T-helper 22 cell (primary cell): ENCODE measurements around the gene ZNF775.

Source experiments
- DNase-seq: peaks from one replicate; pipeline ENCODE4 v3.0.0-alpha.2; 2020; ENCODE audit warnings: low read depth

ZNF775 gene

DNA sequence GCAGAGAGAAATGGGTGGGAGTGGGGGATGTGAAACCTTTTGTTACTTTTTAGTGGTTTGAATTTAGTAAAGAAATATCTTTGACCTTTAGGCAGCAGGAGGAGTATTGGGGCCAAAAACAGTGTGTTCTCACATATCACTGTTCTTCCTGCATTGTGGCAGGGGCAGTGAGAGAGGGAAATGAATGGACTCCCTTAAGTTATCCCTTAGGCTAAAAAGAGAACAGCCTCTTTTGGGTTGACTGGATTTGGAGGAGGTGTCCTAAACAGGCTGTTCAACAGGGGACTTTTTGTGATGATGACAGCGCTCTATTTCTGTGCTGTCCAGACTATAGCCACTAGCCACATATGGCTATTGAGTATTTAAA lies 22.3 kb downstream of the ZNF775 start:
- DNase-seq, result no peak

DNA sequence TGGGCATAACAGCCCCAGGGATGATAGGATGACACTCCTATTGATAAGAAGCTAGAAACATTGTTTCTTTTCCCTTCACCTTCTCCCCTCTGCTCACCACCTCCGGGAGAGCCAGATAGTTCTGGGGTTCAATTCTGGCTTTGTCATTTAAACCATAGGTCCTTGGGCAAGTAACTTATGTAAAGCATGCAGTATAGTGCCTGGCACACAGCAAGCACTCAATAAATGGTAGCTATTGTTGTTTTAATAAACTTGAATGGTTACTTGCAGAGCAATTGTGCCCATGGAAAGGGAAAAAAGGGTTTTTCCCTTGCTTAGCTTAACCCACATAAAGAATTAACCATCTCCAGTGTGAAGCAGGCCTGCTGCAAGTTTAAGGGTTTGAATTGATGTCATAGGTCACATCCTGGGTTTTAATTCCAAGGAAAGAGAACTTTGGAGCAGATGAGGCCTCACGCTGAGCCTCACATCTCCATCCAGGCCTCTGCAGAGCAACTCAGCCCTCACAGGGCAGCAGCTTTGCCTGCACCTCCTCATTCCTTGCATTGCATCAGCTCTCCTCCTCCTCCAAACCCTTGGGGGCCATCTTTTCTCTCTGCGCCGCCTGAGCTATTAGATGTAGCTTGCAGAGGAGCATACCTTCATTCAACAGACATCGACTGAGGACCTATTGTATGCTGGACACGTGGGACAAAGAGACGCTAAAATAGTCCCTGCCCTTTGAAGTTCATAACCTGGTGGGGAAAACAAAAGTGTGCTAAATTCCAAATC lies 22.9 kb downstream of the ZNF775 start:
- no peak for DNase-seq

DNA sequence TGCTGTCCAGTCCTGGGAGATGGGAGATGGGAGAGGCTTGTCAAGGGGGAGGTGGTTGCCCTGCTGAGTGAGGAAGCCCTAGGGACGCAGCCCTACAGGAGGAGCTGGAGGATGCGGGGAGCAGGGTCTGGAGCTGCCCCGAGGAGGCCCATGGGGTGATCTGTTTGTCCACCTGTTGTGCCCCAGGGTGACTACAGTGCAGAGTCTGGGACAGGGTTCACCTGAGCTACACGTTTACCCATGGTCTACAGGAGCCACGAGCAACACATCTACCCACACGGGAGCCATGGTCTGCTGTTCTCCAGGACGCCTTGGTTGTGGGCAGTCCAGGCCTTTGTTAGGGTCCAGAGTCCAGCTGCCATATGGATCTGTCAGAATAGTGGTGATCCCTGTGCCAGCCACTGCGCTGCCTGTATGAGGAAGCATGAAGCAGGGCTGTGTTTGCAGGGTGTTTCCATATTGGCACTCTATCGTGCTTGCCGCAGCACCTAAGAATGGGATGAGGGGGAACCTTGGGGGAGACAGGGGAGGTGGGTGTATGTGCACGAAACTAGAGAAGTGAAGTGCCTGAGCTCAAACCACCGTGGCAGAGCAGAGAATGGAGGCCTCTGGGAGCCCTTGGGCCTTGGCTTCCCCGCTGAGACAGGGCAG lies 23.7 kb downstream of the ZNF775 start:
- DNase-seq, result no peak

DNA sequence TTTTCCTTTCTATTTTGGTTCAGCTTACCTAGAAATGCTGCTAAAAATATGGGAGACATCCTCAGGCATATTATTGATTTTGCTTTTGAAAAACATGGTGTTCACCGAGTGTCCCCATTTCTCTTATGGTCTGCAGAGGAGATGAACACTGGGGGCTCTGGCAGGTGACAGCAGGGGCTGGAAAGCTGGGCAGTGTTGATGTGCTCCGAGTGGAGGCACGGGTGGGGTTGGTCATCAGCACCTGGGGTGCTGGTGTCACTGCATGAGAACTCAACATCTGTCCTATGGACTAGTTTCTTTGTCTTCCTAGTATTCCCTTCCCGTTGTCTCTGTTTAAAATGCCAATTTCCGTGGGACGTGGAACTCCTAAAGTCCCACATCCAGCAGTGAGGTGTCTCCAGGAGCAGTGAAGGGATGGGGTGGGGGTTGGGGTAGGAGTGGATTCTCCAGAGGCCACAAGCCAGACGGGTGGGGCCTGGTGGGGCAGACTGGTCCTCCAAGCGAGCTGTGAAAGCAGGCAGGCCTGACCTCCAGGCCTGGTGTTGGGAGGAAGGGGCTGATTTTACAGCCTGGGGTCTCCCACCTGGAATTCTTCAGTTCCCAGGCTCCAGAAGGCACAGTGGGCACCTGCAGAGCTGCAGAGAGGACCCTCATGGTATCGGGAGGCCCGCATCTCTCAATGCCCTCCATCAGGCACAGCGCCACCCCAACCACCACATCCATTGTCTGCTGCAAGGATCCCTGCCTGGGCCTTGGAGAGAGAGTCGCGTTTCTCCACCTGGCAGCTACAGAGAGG lies 24.4 kb downstream of the ZNF775 start:
- no peak for DNase-seq

DNA sequence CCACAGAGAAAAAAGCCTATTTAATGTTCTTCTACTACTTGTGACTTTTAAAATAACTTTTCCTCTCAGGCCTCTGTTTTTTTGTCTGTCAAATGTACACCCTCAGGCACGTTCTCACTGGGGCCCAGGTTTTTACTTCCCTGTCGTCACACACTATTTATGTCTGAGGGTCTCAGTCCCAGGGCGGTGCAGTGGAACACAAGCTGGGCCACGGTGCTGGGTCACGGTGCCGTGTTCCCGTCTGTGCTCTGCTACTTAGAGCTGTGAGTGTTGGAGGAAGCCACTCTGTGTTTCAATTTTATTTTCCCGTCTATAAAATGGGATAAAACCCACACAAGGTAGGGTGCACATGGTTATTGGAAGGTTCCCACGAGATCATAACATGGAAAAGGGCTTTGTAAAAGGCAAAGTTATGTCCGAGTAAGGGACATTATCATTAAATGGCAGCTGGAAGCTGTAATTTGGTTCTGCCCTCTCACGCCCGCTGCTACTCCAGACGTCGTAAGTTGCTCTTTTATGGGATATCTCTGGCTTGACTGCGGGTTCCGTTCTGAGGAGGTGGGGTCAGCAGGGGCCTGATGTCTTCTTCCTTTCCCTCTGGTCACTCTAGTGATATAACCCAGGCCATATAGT lies 25.2 kb downstream of the ZNF775 start:
- no peak for DNase-seq

DNA sequence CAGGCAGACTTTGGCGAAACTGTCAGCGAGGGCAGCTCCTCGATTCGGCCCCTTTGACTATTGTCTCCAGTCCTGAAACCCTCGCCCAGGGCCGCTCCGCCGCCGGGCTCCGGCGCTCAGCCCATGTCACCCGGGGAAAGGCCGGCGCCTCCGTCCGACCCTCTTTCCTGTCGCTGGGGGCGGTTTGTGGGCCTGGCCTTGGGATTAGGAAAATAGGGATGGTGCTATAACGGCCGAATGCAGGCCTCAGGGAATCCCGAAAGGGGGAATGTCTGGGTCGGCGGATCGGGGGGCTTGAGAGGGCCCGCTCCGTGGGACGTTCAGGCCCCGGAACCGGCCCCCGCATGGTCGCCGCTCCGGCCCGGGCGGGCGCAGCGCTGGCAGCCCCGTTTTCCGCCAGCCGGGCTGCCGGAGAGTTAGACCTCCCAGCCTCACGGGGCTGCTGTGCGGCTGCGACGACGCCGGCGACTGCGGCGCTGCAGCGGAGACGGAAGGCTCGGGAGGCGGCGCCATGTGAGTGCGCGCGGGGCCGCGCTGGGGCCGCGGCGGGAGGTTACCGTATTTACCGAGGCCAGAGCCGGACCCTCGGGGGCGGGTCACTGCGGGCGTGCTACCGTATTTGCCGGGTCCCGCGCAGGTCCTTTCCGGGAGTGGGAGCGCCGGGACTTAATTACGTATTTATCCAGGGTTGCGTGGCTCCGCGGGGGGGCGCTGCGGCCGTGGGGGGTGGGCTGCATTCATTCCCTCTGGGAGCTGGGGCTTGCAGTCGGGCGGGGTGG lies 25.9 kb downstream of the ZNF775 start:
- DNase-seq, result peak; percentile 64

DNA sequence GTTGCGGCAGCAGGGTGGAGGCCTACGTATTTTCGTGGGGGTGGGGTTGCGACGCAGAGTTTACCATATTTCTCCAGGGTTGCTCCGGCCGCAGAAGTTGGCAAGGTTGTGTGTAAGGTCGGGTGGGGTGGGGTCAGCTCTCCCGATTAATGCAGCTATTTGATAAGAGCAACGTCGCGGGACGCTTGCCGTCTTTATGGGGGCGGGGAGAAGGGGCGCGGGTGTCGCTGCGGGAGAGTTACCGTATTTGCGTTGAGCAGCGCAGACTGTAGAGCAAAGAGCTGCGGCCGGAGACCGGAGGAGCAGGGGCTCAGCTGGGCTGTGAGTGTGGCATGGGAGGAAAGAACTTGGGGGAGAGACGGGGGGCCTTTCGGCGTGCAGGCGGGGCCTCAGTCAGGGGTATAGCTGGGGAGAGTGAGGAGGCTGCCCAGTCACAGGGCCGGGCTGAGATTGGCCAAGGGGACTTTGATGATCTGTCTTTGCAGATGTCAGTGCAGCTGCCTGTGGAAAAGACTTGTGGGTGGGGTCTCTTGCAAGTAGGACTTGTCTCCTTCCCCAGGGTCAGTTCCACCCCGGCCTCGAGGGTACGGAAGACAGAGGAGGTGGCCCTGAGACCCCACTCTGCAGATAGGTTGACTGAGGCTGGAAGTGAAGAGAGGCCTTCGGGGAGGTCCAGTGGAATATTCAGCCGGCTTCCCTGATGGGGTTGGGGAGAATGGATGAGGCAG lies 26.6 kb downstream of the ZNF775 start:
- no peak for DNase-seq

DNA sequence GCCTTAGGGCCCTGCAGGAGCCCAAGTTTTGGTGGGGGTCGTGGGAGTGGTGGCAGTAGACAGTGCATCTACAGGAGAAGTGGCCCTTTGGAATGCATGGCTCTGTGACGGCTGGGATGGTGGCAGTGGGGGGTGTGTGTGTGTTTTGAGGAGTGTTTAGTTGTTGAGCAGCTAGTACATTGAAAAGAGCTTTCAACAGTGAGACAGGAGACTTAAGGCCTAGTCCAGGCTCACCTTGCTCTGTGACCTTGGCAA lies 27.1 kb downstream of the ZNF775 start:
- no peak for DNase-seq

DNA sequence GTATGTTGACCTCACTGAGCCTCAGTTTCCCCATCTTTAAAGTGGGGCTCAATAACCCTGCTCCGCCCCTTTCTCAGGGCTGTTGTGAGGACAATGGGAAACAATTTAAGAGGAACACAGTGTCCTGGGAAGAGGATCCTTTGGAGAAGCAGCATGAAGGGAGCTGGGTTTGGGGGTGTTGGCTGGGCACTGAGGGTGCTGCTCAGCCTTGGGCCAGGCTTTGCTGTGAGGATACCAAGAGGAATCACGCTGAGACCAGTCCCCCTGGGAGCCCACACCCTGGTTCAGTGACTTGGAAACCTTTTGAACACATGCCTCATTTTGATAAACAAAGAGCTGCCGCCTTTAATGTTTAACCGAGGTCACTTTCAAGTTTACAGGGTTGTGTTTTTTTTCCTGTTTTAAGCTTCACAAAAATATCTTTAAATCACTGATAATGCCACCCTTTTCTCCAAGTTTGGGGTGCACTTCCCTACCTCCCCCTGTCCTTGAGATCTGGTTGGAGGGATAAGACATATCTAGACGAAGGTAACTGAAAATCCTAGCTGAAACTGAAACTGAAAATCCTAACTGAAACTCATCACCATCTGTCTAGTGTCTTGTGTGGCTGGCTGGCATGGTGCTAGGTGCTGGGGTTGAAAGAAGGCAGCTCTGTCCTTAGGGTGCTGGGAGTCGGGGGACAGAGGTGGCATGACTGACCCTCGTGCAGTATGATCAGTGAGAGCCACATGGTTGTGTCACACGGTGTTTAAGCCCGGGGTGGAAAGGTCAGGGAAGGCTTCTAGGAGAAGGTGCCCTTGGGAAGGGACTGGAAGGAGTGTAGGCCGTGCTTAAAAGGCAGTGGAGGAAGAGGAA lies 27.7 kb downstream of the ZNF775 start:
- no peak for DNase-seq

DNA sequence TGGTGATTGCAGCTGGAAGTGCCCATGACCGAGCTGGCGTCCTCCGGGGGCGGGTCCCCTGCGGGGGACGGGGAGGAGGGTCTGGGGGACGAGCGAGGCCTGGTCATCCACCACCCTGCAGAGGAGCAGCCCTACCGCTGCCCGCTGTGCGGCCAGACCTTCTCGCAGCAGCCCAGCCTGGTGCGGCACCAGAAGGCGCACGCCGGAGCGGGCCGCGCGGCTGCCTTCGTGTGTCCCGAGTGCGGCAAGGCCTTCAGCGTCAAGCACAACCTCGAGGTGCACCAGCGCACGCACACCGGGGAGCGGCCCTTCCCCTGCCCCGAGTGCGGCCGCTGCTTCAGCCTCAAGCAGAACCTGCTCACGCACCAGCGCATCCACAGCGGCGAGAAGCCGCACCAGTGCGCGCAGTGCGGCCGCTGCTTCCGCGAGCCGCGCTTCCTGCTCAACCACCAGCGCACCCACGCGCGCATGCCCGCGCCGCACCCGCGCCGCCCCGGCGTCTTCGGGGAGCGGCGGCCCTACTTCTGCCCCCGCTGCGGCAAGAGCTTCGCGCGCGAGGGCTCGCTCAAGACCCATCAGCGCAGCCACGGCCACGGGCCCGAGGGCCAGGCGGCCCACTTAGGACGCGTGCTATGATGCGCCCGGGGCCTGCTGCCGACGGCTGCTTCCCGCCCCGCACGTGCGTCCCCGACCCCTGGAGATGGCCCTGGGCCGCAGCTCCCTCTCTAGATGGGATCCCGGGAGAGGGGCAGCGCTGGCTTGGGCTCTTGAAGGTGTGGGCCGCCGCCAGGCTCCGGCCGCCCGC lies 28.7 kb downstream of the ZNF775 start:
- no peak for DNase-seq

DNA sequence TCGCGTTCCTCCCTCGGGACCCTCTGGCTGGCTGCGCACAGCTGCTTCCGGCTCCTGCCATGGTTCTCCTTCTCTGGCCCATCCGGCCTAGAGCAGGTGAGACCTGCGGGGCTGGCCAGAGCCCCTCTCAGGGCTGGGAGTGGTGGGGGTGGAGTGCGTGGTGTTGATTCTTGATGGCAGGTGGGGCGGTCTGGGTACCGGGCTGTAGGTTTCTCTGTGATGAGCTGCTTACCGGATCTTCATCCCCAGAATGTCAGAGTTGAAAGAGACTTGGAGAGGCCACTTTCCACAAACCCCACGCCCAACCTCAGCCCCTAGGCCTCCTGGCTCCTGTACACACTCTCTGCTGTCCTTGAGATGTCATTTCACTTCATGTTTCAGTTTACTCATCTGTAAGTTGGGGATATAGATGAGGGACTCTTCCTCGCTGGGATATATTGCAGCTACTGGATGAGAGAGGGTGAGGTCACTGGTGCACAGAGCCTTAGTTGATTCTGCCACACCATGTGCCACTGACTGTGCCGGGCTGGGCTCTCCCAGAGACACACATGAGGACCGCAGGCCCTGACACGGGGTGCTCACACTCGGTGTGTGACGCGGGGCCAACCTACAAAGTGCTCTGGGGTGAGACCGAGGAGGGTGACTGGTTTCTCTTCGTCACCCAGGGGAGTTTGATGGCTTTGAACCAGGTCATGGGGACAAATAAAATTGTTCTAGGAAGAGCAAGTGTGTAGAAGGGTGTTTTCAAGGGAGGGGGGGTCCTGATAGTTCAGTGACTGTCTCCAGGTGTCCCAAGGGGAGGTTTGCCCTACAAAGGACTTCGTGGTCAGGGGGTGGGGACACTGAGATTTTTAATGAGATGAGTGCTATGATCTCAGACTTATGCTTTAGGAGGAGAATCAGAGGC lies 29.5 kb downstream of the ZNF775 start:
- no peak for DNase-seq

DNA sequence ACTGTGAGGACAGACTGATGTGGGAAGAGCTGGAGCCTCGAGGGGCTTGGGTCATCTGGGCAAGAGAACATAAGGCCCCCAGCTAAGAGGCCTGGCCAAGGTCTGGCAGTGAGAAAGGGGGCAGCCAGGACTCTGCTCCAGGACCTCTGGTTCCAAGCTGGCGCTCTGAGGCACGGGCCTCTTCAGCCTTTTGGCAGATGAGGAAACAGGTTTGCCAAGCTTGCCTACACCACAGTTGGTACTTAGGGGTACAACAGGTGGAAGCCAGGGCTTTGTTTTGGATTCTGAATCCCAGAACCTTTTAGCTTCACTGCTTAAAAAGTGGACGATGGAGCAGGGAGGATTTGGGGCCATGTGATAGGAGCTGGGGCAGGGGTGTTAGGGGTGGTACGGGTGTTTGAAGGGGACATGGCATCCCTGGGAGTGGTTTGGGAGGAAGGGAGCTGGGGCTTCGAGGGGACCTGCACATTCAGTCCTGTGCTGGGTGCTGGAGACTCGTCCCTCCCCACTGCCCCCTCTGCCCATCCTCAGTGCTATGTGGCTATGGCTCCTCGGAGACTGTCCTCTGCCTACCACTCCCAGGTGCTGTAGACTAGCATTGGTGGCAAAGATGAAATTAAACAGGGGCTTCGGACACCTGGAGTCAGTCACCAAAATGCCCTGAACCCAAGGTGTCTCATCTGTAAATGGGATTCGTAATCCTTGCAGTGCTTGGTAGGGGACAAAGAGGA lies 30.3 kb downstream of the ZNF775 start:
- no peak for DNase-seq

DNA sequence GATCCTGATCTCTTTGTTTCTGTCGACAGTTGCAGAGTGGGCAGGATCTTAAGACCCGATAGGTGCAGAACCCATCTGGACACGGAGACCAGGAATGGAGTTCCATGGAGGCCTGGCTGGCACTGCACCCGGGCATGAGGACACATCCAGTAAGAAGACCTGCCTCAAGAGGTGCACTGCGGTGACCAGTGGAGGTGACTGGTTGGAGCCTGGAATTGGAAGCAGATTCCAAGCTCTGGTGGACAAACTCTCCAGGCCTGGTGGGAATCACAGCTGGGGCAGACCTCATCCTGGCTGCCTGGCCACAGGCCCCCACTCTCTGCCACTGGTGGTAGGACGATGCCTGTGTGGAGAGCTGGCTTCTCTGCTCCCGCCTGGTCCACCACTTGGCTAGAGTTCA lies 31.0 kb downstream of the ZNF775 start:
- no peak for DNase-seq

DNA sequence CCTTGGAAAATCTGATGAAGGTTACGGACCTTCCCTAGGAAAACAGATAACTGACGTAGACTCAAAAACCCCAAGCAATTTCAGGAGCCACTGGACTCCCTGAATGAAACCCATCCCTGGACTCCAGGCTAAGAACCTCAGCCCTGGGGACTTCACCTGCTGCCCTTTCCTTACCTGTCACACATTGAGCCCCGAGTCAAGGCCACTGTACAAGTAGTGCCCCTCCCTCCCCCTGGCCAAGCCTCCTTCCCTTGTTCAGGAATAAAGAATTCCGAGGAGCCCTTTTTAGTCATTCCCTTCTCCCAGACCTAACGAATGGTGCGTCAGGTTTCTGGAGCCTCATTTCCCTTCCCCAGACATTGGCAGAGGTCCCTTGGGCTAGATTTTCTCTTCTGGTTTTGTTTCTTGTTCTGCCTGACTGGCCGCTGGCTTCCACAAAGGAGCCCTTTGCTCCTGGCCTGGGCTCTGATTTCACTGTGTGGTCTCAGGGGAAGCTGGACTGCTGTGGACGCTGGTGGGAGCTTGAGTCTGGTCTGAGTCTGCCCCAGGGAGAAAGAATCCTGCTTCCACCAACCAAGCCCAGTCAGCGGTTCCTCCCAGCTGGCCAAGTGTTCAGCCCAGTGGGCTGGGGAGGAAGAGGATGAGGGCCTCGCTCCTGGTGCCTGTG lies 31.7 kb downstream of the ZNF775 start:
- DNase-seq, result no peak

DNA sequence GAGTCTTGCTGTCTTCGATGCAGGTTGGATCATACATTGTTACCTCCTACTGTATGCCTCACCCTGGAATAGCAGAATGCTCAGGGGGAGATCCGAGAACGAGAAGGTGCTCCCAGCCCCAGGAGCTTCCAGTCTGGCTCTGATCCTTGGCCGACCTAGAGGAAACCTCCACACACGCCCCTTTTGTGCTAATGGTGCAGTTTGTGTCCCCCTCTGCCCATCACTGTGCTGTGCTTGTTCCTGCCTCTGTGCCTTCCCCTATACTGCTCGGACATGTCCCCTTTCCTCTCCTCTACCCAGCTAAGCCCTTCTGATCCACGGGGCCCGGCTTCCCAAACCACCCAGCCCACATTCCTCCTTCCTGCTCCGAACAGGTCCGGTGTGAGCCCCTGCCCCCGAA lies 32.5 kb downstream of the ZNF775 start:
- DNase-seq, result no peak

DNA sequence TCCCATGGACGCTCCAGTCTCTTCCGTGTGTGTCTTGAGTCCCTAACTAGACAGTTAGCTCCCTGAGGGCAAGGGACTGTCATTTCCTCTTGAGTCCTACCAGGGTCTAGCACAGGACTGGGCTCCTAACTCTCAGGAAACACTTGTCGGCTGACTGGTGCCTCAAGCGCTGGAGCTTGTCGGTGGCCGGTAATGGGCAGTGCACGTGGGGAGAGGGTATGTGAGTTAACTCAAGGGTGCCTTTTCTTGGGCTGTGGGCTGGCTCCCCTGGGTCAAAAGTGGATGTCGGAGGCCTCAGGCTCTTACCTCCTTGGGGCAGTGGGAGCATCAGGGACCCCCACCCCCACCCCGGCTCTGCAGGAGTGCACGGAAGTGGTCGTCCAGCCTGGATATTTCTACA lies 32.9 kb downstream of the ZNF775 start:
- DNase-seq, result no peak
